ENCODE data around the gene MPP1.

GRCh38 chrX:154809939-154810665 is 4.8 kb upstream of the MPP1 start:
- no peak for TF ChIP-seq CTCF (conservative IDR thresholded peaks at IDR 0.05; ENCODE audit: low read length)
- TF ChIP-seq EZH2phosphoT487 (IDR thresholded peaks at IDR 0.05; ENCODE audit: borderline replicate concordance), result no peak

Measured in Loucy (cell line).